Bone marrow (tissue), 2 donors: Measurements from ENCODE around the gene LFNG.

ENCODE experiments used
- DNase-seq, 2 donors: peaks; one replicate each; lab custom pipeline; 2025; lab: John Stamatoyannopoulos, UW

The LFNG gene

GRCh38 chr7:2519119-2519930, at the start of gene LFNG:
Gene LFNG, plus strand, starts transcription at chr7:2519774. Its CDS starts 88 bp downstream, at chr7:2519862.
- DNase-seq, result peak; percentile 58 to 81

GRCh38 chr7:2470204-2471021, 49.2 kb upstream of the LFNG start:
- DNase-seq, result no peak

GRCh38 chr7:2471022-2471329, 48.6 kb upstream of the LFNG start:
- DNase-seq, result no peak

GRCh38 chr7:2471396-2471795, 48.2 kb upstream of the LFNG start:
- DNase-seq, result peak in 1 of 2 donors; percentile 12

GRCh38 chr7:2472739-2473138, 46.8 kb upstream of the LFNG start:
- no peak for DNase-seq

GRCh38 chr7:2473496-2474180, 45.9 kb upstream of the LFNG start:
- DNase-seq, result no peak

GRCh38 chr7:2474224-2474623, 45.4 kb upstream of the LFNG start:
- no peak for DNase-seq

- DNase-seq, result no peak
Measured at GRCh38 chr7:2474813-2475677, 44.5 kb upstream of the LFNG start.

- no peak for DNase-seq
Measured at GRCh38 chr7:2475678-2476015, 43.9 kb upstream of the LFNG start.

GRCh38 chr7:2476298-2476697, 43.3 kb upstream of the LFNG start, which contains the start of gene GRIFIN:
Gene GRIFIN, minus strand, starts transcription at chr7:2476398. Its CDS starts 15 bp downstream, at chr7:2476383.
- no peak for DNase-seq

GRCh38 chr7:2476776-2477446, 42.7 kb upstream of the LFNG start:
- DNase-seq, result no peak

- DNase-seq, result peak; percentile 38 to 87
Measured at GRCh38 chr7:2477447-2478398, 41.9 kb upstream of the LFNG start.

GRCh38 chr7:2478399-2478785, 41.2 kb upstream of the LFNG start:
- DNase-seq, result no peak

GRCh38 chr7:2478800-2479199, 40.8 kb upstream of the LFNG start:
- no peak for DNase-seq

- no peak for DNase-seq
Measured at GRCh38 chr7:2479276-2480069, 40.1 kb upstream of the LFNG start.

- DNase-seq, result no peak
Measured at GRCh38 chr7:2480070-2480408, 39.5 kb upstream of the LFNG start.

- no peak for DNase-seq
Measured at GRCh38 chr7:2481195-2481594, 38.4 kb upstream of the LFNG start.

GRCh38 chr7:2482725-2483451, 36.7 kb upstream of the LFNG start:
- DNase-seq, result no peak

- DNase-seq, result no peak
Measured at GRCh38 chr7:2483494-2483893, 36.1 kb upstream of the LFNG start.
